H9 (cell line): ENCODE data around the gene PTPRF. TPM values are rescaled to one million over a fixed set of nuclear protein-coding genes. Genes with fewer than 3 reads are reported as not detected.
A peak's percentile ranks its signal among the peaks of the same experiment; 100 is the strongest.

Experiments
- DNase-seq: peaks from one replicate; pipeline ENCODE4 v3.0.0-alpha.2; 2017
- H2AFZ ChIP-seq: one replicate; pipeline ENCODE4 v1.6.1; 2013; ENCODE audit warnings: mild to moderate bottlenecking, low read length, control low read depth, moderate library complexity
- H2AK5ac ChIP-seq: 2 replicates; pipeline ENCODE4 v1.6.1; 2013; ENCODE audit warnings: low read length, control low read depth, mixed read lengths; ENCODE audit not compliant: insufficient read length
- H2BK120ac ChIP-seq: one replicate; pipeline ENCODE4 v1.6.1; 2013; ENCODE audit warnings: low read depth, mild to moderate bottlenecking, low read length, control low read depth, inconsistent platforms; ENCODE audit not compliant: poor library complexity, severe bottlenecking
- H2BK12ac ChIP-seq: 2 replicates; pipeline ENCODE4 v1.6.1; 2013; ENCODE audit warnings: low read length, control low read depth, mixed read lengths, low read depth; ENCODE audit not compliant: insufficient read length
- H2BK15ac ChIP-seq: 2 replicates; pipeline ENCODE4 v1.6.1; 2013; ENCODE audit warnings: low read depth, low read length, control low read depth
- H2BK20ac ChIP-seq: one replicate; pipeline ENCODE4 v1.6.1; 2013; ENCODE audit warnings: low read depth, mild to moderate bottlenecking, low read length, control low read depth, inconsistent platforms; ENCODE audit not compliant: poor library complexity, severe bottlenecking
- H2BK5ac ChIP-seq: 2 replicates; pipeline ENCODE4 v1.6.1; 2013; ENCODE audit warnings: low read length, control low read depth, mixed read lengths; ENCODE audit not compliant: insufficient read length
- H3K14ac ChIP-seq: 2 replicates; pipeline ENCODE4 v1.6.1; 2013; ENCODE audit warnings: low read length, control low read depth; ENCODE audit not compliant: insufficient read depth
- H3K18ac ChIP-seq: 2 replicates; pipeline ENCODE4 v1.6.1; 2013; ENCODE audit warnings: low read depth, mild to moderate bottlenecking, mixed read lengths, low read length, control low read depth; ENCODE audit not compliant: insufficient read length
- H3K23ac ChIP-seq: 2 replicates; pipeline ENCODE4 v1.6.1; 2013; ENCODE audit warnings: low read length, control low read depth, mixed read lengths, low read depth; ENCODE audit not compliant: insufficient read length
- H3K23me2 ChIP-seq: 2 replicates; pipeline ENCODE4 v1.6.1; 2013; ENCODE audit warnings: low read depth, mild to moderate bottlenecking, mixed read lengths, low read length, control low read depth; ENCODE audit not compliant: insufficient read length, poor library complexity, severe bottlenecking
- H3K27ac ChIP-seq: 2 replicates; pipeline ENCODE4 v1.5.1; 2013; ENCODE audit warnings: low read length, control low read depth, mixed read lengths, low read depth; ENCODE audit not compliant: insufficient read length
- H3K27me3 ChIP-seq: 2 replicates; pipeline ENCODE4 v1.6.1; 2013; ENCODE audit warnings: low read length, control low read depth, inconsistent platforms; ENCODE audit not compliant: insufficient read depth
- H3K4ac ChIP-seq: 2 replicates; pipeline ENCODE4 v1.6.1; 2013; ENCODE audit warnings: low read depth, mild to moderate bottlenecking, control low read depth, inconsistent platforms, low read length, moderate library complexity
- H3K4me1 ChIP-seq: 2 replicates; pipeline ENCODE4 v1.6.1; 2013; ENCODE audit warnings: low read length, control low read depth, inconsistent platforms; ENCODE audit not compliant: insufficient read depth
- H3K4me2 ChIP-seq: 2 replicates; pipeline ENCODE4 v1.6.1; 2013; ENCODE audit warnings: low read length, control low read depth, mixed read lengths; ENCODE audit not compliant: insufficient read length, insufficient read depth
- H3K56ac ChIP-seq: 2 replicates; pipeline ENCODE4 v1.6.1; 2013; ENCODE audit warnings: low read depth, mild to moderate bottlenecking, mixed read lengths, low read length, control low read depth; ENCODE audit not compliant: insufficient read length
- H3K79me1 ChIP-seq: 2 replicates; pipeline ENCODE4 v1.6.1; 2013; ENCODE audit warnings: low read depth, mild to moderate bottlenecking, moderate library complexity, low read length, control low read depth, inconsistent platforms; ENCODE audit not compliant: insufficient read depth, poor library complexity, severe bottlenecking
- H3K79me2 ChIP-seq: 2 replicates; pipeline ENCODE4 v1.6.1; 2013; ENCODE audit warnings: low read length, control low read depth, inconsistent platforms; ENCODE audit not compliant: insufficient read depth
- H3K9ac ChIP-seq: 2 replicates; pipeline ENCODE4 v1.6.1; 2013; ENCODE audit warnings: low read length, control low read depth, mixed read lengths; ENCODE audit not compliant: insufficient read length; ENCODE audit errors: extremely low read depth
- H3K9me3 ChIP-seq: one replicate; pipeline ENCODE4 v1.6.1; 2013; ENCODE audit warnings: low read depth, low read length, inconsistent platforms; ENCODE audit not compliant: control insufficient read depth
- H3T11ph ChIP-seq: one replicate; pipeline ENCODE4 v1.6.1; 2013; ENCODE audit warnings: mild to moderate bottlenecking, low read length, control low read depth, inconsistent platforms
- H4K20me1 ChIP-seq: one replicate; pipeline ENCODE4 v1.6.1; 2013; ENCODE audit not compliant: control insufficient read depth, insufficient read length, insufficient read depth
- H4K5ac ChIP-seq: 2 replicates; pipeline ENCODE4 v1.6.1; 2013; ENCODE audit warnings: low read depth, mild to moderate bottlenecking, mixed read lengths, low read length, control low read depth; ENCODE audit not compliant: insufficient read length
- H4K8ac ChIP-seq: replicated peaks from 2 replicates; pipeline ENCODE4 v1.6.1; 2013; ENCODE audit warnings: low read length, control low read depth, mixed read lengths, low read depth; ENCODE audit not compliant: insufficient read length
- H4K91ac ChIP-seq: 2 replicates; pipeline ENCODE4 v1.6.1; 2013; ENCODE audit warnings: low read depth, mild to moderate bottlenecking, moderate library complexity, mixed read lengths, low read length, control low read depth; ENCODE audit not compliant: insufficient read length
- H3K27ac Mint-ChIP-seq, 3 experiments: 2 replicates in 2 of 3; 3 replicates in 1 of 3; pipeline ENCODE4 v1.8.0; 2020 to 2021; ENCODE audit warnings: mixed read lengths in 3 of 3, mild to moderate bottlenecking in 1 of 3, moderate library complexity in 1 of 3
- H3K27me3 Mint-ChIP-seq: 2 replicates; pipeline ENCODE4 v1.8.0; 2021; ENCODE audit warnings: low read depth, mild to moderate bottlenecking, moderate library complexity, mixed read lengths
- H3K36me3 Mint-ChIP-seq, 3 experiments: 2 replicates in 2 of 3; 3 replicates in 1 of 3; pipeline ENCODE4 v1.8.0; 2020 to 2021; ENCODE audit warnings: low read depth in 3 of 3, mixed read lengths in 3 of 3; ENCODE audit not compliant: insufficient read depth in 1 of 3
- H3K4me1 Mint-ChIP-seq, 2 experiments: 2 replicates each; pipeline ENCODE4 v1.8.0; 2020; ENCODE audit warnings: mixed read lengths in 2 of 2
- H3K4me3 Mint-ChIP-seq, 2 experiments: 2 replicates in 1 of 2; 3 replicates in 1 of 2; pipeline ENCODE4 v1.8.0; 2020 to 2021; ENCODE audit warnings: mild to moderate bottlenecking in 2 of 2, mixed read lengths in 2 of 2, moderate library complexity in 1 of 2
- H3K9me3 Mint-ChIP-seq, 2 experiments: 2 replicates in 1 of 2; 3 replicates in 1 of 2; pipeline ENCODE4 v1.8.0; 2020; ENCODE audit warnings: mild to moderate bottlenecking in 2 of 2, mixed read lengths in 2 of 2, moderate library complexity in 1 of 2
- WGBS: extraction: QIAGEN DNeasy Blood & Tissue Kit; methylation state at CpG from one replicate; pipeline ENCODE4 v1.1.7; 2013; ENCODE audit warnings: missing lambda C conversion rate, low lambda C conversion rate, mixed read lengths; ENCODE audit not compliant: insufficient read length; ENCODE audit errors: extremely low coverage; 5-methylcytosine and 5-hydroxymethylcytosine counted together
- total RNA-seq: library from RNA; stranded (reverse); gene quantifications from 2 replicates; pipeline ENCODE4 v1.2.1, GENCODE V29; 2021
- TF ChIP-seq, protein P1 (sequence below): fragments of 200-600 bp; sonication (generic); conservative IDR thresholded peaks from 3 replicates; pipeline ENCODE4 v1.8.0; 2021; ENCODE audit warnings: antibody characterized with exemption, mild to moderate bottlenecking

The PTPRF gene
- total RNA-seq, 1 experiment from 2014 or later, result 193 TPM

DNA sequence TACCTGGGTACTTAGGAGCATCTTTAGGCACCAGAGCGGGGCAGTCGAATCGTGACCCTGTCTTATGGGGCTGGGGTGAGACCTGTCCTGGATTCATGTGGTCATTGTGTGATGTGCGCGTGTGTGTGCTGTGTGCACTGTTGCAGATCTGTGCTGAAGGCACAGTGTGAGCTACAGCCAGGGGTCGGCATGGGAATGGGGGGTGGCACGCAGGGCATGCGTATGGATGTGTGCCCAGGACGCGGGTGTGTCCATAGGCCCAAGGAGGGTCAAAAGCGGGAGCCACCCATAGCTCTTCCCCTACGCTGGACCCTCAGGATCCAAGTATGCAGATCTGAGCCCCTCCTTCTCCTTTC, 14.6 kb downstream of the PTPRF start:
- no peaks in the 10 kb centered on the region for H3K27me3 ChIP-seq
- H3K4me1 ChIP-seq, result no peaks in the 10 kb centered on the region; the same call in 1 of the 2 replicates
- H2BK120ac ChIP-seq, result no peak overlapping the region
- H4K91ac ChIP-seq, result no peak overlapping the region
- H4K5ac ChIP-seq, result no peak overlapping the region
- no peak overlapping the region for H2AFZ ChIP-seq
- H4K8ac ChIP-seq, result no peak overlapping the region
- H3K79me2 ChIP-seq, result no peaks in the 10 kb centered on the region; the same call in 1 of the 2 replicates
- no peak overlapping the region for H2BK15ac ChIP-seq
- peak overlapping the region; percentile 34 for H3K4me2 ChIP-seq
- no peak overlapping the region for H2BK5ac ChIP-seq
- H4K20me1 ChIP-seq, result no peaks in the 10 kb centered on the region
- Mint-ChIP-seq H3K4me3 (peak overlapping the region in 1 of 2 experiments; percentile 68; a peak in 4 of 5 replicates), H3K4me1 (peaks cover 56 to 61% of the 10 kb centered on the region in 2 experiments), H3K36me3 (peaks cover 9 to 35% (median 18%) of the 10 kb centered on the region in 3 experiments; a peak in 6 of 7 replicates), H3K27me3 (no peaks in the 10 kb centered on the region), H3K9me3 (no peaks in the 10 kb centered on the region; a peak in 1 of 5 replicates), H3K27ac (peak overlapping the region; percentile 90 to 94 (median 91))
- no peak overlapping the region for H3K23ac ChIP-seq
- H3K79me1 ChIP-seq, result no peaks in the 10 kb centered on the region
- H3K9me3 ChIP-seq, result no peaks in the 10 kb centered on the region
- H3K27ac ChIP-seq, result no peak overlapping the region
- TF ChIP-seq, protein P1, sequence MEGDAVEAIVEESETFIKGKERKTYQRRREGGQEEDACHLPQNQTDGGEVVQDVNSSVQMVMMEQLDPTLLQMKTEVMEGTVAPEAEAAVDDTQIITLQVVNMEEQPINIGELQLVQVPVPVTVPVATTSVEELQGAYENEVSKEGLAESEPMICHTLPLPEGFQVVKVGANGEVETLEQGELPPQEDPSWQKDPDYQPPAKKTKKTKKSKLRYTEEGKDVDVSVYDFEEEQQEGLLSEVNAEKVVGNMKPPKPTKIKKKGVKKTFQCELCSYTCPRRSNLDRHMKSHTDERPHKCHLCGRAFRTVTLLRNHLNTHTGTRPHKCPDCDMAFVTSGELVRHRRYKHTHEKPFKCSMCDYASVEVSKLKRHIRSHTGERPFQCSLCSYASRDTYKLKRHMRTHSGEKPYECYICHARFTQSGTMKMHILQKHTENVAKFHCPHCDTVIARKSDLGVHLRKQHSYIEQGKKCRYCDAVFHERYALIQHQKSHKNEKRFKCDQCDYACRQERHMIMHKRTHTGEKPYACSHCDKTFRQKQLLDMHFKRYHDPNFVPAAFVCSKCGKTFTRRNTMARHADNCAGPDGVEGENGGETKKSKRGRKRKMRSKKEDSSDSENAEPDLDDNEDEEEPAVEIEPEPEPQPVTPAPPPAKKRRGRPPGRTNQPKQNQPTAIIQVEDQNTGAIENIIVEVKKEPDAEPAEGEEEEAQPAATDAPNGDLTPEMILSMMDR, result no peak
- no peak overlapping the region for H3K4ac ChIP-seq
- H2BK20ac ChIP-seq, result no peak overlapping the region
- no peak overlapping the region for H3K9ac ChIP-seq
- peak overlapping the region; percentile 59 for H3K14ac ChIP-seq
- no CpG with 5 or more reads among the region's 12 CpGs for WGBS
- H3K18ac ChIP-seq, result peak overlapping the region; percentile 62
- no peak overlapping the region for H2BK12ac ChIP-seq
- H3K23me2 ChIP-seq, result no peaks in the 10 kb centered on the region
- no peak overlapping the region for H3T11ph ChIP-seq
- H3K56ac ChIP-seq, result no peak overlapping the region
- H2AK5ac ChIP-seq, result no peak overlapping the region
- no peak for DNase-seq
